ENCODE measurements around the gene FTO.

The FTO gene

DNA sequence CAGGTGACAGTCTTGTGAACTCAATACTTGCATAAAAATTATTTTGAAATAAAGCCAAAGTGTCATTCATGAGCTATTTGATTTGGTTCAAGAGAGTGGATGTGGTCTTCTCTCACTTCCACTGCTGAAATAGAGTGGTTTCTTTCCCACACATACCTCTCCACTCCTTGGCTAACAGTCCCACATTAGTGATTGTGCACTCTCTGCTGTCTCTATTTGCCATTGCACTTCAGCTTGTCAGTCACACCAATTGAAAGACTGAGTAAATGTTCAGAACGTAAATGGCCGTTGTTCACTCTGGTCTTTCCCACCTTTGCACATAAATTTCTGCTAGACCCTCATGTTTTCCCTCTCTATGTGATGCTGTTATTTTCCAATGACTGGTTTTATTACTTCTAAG, 197.5 kb downstream of the FTO start:
- no peak for DNase-seq (ENCODE audit: low spot score)

- DNase-seq (ENCODE audit: low spot score): no peak
These were observed 200.6 kb downstream of the FTO start for GRCh38 chr16:53904533-53904932.

DNA sequence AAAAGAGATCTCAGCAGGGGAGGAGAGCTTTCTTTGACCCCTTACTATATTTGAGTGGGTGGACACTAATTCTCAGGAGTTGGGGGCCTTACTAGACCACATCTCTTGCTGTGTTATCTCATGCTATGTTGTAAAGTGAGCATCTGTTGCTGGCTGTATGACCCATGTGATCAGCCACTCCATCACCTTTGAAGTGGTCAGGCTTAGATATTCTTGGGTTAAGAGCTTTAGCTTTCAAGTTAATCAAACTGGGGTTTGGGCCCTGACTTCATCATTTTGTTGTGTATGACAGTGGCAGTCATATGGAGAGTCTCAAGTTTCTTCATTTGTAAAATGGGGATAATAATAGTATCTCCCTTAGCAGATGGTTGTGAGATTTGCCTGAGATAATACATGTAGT, 201.1 kb downstream of the FTO start:
- DNase-seq (ENCODE audit: low spot score): no peak

GRCh38 chr16:53908731-53909130, 204.8 kb downstream of the FTO start:
- no peak for DNase-seq (ENCODE audit: low spot score)

DNA sequence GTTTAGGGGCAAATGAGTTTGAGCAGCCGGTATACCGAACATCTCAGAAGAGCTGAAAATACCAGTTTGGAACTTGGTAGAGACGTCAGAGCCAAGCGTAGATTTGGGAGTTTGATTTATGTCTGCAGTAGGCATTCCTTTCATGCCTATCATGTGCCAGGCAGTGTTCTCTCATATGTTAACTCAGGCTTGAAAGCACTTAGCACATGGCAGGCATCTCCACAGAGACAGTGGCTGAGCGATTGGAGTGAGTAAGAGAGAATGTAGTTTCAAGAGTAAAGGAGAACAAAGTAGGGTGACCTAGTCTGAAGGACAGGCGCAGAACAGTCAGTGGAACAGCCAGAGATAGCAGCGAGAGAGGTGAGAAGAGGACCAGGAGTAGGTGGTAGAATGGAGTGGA, 207.0 kb downstream of the FTO start:
- no peak for DNase-seq (ENCODE audit: low spot score)

GRCh38 chr16:53911513-53911912, 207.6 kb downstream of the FTO start:
- no peak for DNase-seq (ENCODE audit: low spot score)

DNA sequence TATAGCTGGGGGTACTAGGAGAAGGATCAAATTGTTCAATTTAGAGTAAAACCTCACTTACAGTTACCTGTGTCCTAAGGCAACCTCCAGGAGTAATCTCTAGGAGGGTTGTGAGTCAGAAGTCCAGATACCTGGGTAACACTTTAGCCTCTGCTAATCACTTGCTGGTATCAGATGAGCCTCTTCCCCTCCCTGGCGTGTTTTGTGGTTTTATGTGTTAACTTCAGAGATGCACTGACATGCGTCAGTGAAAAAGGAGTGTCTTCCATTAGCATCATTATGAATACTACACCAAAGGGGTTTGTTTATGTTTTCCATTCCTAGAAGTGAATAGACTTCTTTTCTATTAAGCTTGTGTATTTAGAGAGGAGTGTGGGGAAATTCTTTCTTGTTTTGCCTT, 208.2 kb downstream of the FTO start:
- DNase-seq (ENCODE audit: low spot score): no peak

DNA sequence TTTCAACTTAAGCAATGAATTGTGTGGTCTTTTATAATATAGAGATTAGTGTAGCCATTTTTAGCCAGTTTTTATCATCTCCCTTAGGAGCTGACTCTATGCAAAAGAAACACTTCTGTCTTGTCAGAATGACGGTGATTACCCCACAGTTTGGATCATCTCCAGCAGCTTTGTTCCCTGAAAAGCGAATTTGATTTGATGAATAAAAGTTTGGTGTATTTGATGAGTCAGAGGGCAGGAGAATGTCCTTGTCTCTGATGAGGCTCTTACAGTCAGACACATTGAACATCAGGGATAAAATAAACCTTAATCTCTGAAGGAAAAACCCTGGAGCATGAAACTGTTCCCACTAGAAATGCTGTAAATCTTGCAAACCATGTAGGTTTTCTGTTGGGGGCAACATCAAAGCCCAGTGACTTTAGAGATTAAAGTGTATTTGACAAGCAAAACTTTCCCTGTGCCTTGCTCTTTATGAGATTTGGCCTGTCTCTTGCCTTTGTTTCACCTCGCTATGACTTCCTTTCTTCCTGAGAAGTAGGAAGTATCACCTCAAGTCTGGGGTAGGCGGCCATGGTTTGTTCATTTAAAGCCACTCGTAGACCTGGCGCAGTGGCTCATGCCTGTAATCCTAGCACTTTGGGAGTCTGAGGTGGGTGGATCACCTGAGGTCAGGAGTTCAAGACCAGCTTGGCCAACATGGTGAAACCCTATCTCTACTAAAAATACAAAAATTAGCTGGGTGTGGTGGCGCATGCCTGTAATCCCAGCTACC, 209.3 kb downstream of the FTO start:
- no peak for DNase-seq (ENCODE audit: low spot score)

- DNase-seq (ENCODE audit: low spot score): no peak
These were observed 210.0 kb downstream of the FTO start for GRCh38 chr16:53913920-53914319.

GRCh38 chr16:53914736-53915135, 210.8 kb downstream of the FTO start:
- no peak for DNase-seq (ENCODE audit: low spot score)

DNA sequence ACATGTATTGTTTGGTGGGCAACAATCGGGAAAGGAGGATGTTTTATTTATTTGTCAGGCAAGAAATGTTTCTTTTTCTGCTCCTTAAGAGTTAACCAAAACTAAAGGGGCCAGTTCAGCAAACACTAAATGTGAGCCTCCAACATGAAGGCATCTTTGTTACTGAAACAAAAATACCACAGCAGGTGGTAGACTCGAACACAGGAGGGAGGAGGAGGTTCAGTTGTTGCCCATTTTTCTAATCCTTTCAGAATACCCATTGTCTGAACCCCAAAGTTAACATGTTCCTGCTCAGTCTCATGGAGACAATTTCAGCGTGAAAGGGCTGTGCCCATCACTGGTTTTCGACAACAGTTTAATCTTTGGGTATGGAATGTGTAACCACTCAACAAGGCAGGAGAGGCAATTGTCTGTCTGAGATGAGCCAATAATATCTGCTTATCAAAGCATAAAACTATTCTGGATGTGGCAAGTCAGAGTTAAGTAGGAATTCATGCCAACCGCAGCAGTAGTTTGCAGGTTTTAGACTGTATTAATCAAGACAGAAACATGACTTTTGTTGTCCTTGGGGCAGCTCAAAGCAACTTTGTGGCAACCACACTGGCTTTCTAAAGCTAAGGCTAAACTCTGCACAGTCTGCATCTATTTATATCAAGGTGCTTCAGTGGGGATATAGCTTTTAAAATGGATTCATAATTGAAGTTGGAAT, 211.7 kb downstream of the FTO start:
- no peak for DNase-seq (ENCODE audit: low spot score)

GRCh38 chr16:53920988-53921387, 217.0 kb downstream of the FTO start:
- DNase-seq (ENCODE audit: low spot score): no peak

- no peak for DNase-seq (ENCODE audit: low spot score)
These were observed 218.3 kb downstream of the FTO start for GRCh38 chr16:53922067-53922806.

DNA sequence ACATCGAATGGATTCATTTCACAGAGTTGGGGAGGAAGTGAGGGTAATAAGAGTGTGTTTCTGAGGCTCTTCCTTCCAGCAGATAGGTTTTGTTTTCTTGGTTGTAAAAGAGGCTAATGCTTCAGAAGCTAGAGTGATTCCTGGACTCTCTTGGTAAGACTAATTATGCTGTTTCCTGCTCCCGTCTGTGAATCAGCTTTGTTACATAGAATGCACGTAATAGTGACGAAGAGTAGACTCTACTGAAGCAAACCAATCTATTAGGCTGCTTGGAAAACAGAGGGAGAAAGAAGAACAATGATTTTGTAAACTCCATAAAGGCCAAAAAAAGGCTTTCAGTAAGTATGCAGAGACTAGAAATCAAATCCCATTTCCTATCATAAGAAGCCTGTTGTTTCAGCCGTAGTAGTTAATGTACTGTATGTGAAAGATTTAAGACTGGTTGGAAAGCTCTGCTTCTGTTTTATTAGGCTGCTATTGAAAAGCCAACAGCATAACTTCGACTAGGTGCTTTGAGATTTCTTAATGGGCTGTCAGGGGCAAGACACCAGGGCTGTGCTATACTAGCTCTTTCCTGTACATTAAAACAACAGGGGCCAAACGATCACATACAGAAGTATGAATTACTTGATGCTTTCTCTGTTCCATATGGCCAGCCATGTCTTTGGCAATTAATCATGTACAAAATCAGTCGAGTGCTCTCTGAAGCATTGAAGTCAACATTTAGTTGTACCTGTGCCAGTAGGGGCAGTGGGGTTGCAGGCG, 219.0 kb downstream of the FTO start:
- no peak for DNase-seq (ENCODE audit: low spot score)

DNA sequence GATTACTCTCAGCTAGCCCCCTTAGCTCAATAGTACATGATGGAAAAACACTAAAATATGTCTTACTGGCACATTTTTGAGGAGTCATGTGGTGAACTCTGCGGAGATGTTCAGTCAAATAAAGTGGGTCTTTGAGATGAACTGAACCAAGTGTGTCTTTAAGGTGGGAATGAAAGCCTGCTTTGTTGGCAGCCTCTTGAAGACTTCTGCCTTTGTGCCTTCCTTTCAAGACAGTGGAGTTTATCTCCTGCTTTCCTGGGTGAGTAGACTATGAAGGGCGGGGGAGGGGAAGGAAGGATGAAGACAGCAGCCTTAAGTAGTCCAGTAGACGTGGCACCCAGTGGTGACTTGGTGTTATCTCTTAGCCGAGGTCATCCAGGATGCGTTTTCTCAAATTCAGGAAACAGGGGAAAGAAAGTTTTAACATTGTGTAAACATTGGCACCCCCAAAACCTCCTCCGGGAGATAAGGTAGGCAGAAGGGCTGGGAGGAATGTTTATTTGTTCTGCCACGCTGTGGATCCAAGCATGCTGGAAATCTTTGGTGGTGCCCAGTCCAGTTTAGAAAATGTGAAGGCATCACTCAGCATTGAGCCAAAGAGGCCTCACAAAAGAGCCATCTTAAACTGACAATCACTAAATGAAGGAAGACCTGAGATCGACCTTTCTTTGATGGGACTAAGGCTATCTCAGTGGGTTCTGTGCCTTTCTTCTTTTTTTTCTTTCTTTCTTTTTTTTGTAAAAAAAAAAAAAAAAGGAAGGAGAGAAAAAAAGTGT, 220.6 kb downstream of the FTO start:
- no peak for DNase-seq (ENCODE audit: low spot score)

DNA sequence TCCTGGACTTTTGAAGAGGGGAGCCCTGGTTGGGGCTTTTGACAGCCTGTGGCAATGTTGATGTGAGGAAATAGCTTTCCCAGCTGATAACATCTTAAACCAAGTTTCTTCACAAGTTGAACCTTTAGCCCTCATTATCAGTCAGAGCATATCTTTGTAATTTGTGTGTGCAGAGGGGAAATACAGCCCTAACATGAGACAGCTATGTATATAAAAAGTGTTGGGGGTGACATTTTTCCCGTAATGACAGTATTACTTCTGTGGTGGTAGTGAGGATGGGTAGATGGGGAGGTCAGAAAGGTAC, 221.1 kb downstream of the FTO start:
- no peak for DNase-seq (ENCODE audit: low spot score)

GRCh38 chr16:53925526-53925925, 221.6 kb downstream of the FTO start:
- no peak for DNase-seq (ENCODE audit: low spot score)

DNA sequence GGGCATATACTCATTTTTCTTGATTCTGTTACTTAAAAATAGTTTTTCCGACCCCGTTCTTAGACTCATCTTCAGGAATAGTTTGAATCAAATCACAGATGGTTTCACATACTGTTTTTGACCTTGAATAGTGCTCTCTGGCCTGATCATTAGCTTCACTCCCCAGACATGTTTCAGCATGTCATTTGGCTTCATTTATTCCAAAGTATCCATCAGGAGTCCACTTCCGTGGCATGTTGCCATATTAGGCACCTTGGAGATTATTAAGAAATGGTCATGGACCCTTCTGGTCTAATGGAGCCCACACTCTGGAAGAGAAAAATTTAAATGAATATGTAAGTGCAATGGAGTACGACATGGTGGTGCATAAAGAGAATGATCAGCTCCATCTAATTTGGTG, 222.3 kb downstream of the FTO start:
- DNase-seq (ENCODE audit: low spot score): no peak

DNA sequence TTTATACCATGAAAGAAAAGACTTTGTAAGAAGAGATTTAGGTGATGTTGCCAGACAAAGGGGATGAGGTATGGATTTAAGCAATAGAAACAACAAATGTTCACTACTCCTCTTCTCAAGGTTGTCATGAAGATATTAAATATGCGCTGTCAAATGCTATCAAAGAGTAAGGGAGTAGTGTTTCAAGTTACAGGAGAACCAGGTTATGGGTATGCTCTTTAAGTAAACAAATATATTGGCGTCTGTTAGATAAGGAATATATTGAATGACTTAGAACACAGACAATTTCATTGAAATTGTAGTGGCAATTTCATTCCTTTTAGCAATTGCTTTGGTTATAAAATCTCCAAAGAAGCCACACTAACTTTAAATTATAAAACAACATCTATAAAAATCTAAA, 229.0 kb downstream of the FTO start:
- no peak for DNase-seq (ENCODE audit: low spot score)

DNA sequence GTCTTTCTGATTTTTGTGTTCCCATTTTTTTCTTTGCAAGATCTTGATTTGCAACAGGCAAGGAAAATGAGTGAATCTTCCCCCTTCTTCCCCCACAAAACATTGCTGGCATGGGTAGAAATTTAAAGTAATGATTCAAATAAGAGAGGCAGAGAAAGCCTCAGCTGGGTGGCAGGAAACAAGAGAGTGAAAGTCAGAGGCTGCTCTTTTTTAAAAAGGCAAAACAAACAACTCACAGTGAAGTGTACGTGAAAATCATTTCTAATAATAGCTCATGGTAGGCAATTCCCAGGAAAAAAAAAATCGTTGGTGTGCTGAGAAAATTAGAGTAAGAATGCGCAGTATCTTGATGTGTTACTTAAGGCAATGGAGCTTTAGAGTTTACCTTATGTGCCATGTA, 229.5 kb downstream of the FTO start:
- DNase-seq (ENCODE audit: low spot score): no peak

GRCh38 chr16:53936052-53936451, 232.1 kb downstream of the FTO start:
- no peak for DNase-seq (ENCODE audit: low spot score)

DNA sequence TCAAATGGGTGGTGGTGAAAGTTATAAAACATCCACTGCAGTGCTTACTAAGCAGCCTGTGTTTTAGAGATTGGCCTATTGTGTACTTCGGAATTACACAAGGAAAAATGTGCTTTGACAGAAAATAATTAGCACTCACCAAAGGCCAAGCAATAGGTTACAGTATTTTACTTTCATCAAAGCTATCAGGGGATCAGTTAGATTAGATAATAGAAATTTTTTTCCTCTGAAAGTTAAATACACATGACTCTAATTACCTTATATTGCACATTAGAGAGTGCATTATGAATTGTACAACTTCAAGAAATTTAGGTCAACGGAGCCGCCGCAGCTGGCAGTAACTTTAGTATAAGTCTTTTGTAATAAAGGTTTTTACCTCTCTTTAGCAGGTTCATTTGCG, 232.6 kb downstream of the FTO start:
- no peak for DNase-seq (ENCODE audit: low spot score)

Measured in HuH-7.5 (cell line).